Liver (tissue), 9 donors: ENCODE data around the gene FBXO31. TPM values are rescaled to one million over a fixed set of nuclear protein-coding genes. Genes with fewer than 3 reads are reported as not detected.

Experiments
- DNase-seq: peaks from one replicate; pipeline ENCODE4 v3.0.0-alpha.2; 2017; ENCODE audit warnings: low spot score
- H3K27ac ChIP-seq, 2 donors: one replicate each; pipeline ENCODE4 v1.7.0; 2013; ENCODE audit warnings: inconsistent platforms in 2 of 2, low read length in 2 of 2, control low read depth in 1 of 2, low read depth in 1 of 2, mild to moderate bottlenecking in 1 of 2
- H3K27me3 ChIP-seq, 4 donors: one replicate each; pipeline versions ENCODE4 v1.6.1 to v1.7.0; 2013; ENCODE audit warnings: low read length in 3 of 4, inconsistent platforms in 1 of 4, mild to moderate bottlenecking in 1 of 4, moderate library complexity in 1 of 4; ENCODE audit not compliant: control insufficient read depth in 4 of 4, insufficient read depth in 4 of 4
- H3K36me3 ChIP-seq, 4 donors: one replicate each; pipeline versions ENCODE4 v1.6.1 to v1.7.0; 2013; ENCODE audit warnings: low read length in 3 of 4, mild to moderate bottlenecking in 3 of 4, low read depth in 1 of 4, moderate library complexity in 1 of 4; ENCODE audit not compliant: control insufficient read depth in 4 of 4, insufficient read depth in 3 of 4
- H3K4me1 ChIP-seq, 4 donors: one replicate each; pipeline versions ENCODE4 v1.6.1 to v1.7.0; 2013; ENCODE audit warnings: low read length in 3 of 4, mild to moderate bottlenecking in 3 of 4, moderate library complexity in 1 of 4; ENCODE audit not compliant: control insufficient read depth in 4 of 4, insufficient read depth in 4 of 4
- H3K4me3 ChIP-seq, 3 donors: one replicate each; pipeline versions ENCODE4 v1.6.1 to v1.7.0; 2013; ENCODE audit warnings: low read length in 3 of 3, control low read depth in 1 of 3, low read depth in 1 of 3, mild to moderate bottlenecking in 1 of 3
- H3K9ac ChIP-seq, 2 donors: one replicate each; pipeline ENCODE4 v1.7.0; 2013; ENCODE audit warnings: low read length in 2 of 2, mild to moderate bottlenecking in 2 of 2, moderate library complexity in 2 of 2, control low read depth in 1 of 2, low read depth in 1 of 2
- H3K9me3 ChIP-seq, 4 donors: one replicate each; pipeline versions ENCODE4 v1.6.1 to v1.7.0; 2013; ENCODE audit warnings: low read length in 3 of 4; ENCODE audit not compliant: control insufficient read depth in 4 of 4
- EGR1 ChIP-seq, 2 donors: IDR thresholded peaks; 2 replicates each; pipeline ENCODE4 v1.6.1; 2016 to 2018; ENCODE audit warnings: antibody characterized with exemption in 2 of 2, low read depth in 2 of 2
- FOXA1 ChIP-seq: IDR thresholded peaks from 2 replicates; pipeline ENCODE4 v1.6.1; 2016; ENCODE audit warnings: antibody characterized with exemption
- FOXA2 ChIP-seq: IDR thresholded peaks from 2 replicates; pipeline ENCODE4 v1.6.1; 2016; ENCODE audit warnings: antibody characterized with exemption
- GABPA ChIP-seq, 2 donors: IDR thresholded peaks in 1 of 2; conservative IDR thresholded peaks in 1 of 2; 2 replicates each; pipeline ENCODE4 v1.6.1; 2016; ENCODE audit warnings: antibody characterized with exemption in 2 of 2, mild to moderate bottlenecking in 1 of 2, moderate library complexity in 1 of 2
- HNF4A ChIP-seq, 2 donors: conservative IDR thresholded peaks; 2 replicates each; pipeline ENCODE4 v1.6.1; 2016; ENCODE audit warnings: antibody characterized with exemption in 2 of 2, mild to moderate bottlenecking in 2 of 2
- HNF4G ChIP-seq: IDR thresholded peaks from 2 replicates; pipeline ENCODE4 v1.6.1; 2016; ENCODE audit warnings: antibody characterized with exemption
- JUND ChIP-seq, 2 donors: IDR thresholded peaks; 2 replicates each; pipeline ENCODE4 v1.6.1; 2016; ENCODE audit warnings: antibody characterized with exemption in 2 of 2
- MAX ChIP-seq: IDR thresholded peaks from 2 replicates; pipeline ENCODE4 v1.6.1; 2016; ENCODE audit warnings: antibody characterized with exemption
- NR2F2 ChIP-seq: IDR thresholded peaks from 2 replicates; pipeline ENCODE4 v1.6.1; 2016; ENCODE audit warnings: antibody characterized with exemption
- RAD21 ChIP-seq, 2 donors: IDR thresholded peaks; 2 replicates each; pipeline ENCODE4 v1.6.1; 2016; ENCODE audit warnings: antibody characterized with exemption in 2 of 2, mild to moderate bottlenecking in 2 of 2
- REST ChIP-seq: IDR thresholded peaks from 2 replicates; pipeline ENCODE4 v1.6.1; 2016; ENCODE audit warnings: antibody characterized with exemption, mild to moderate bottlenecking
- RXRA ChIP-seq, 2 donors: IDR thresholded peaks; 2 replicates each; pipeline ENCODE4 v1.6.1; 2017 to 2018; ENCODE audit warnings: antibody characterized with exemption in 2 of 2, mild to moderate bottlenecking in 1 of 2
- SP1 ChIP-seq: IDR thresholded peaks from 2 replicates; pipeline ENCODE4 v1.6.1; 2018; ENCODE audit warnings: antibody characterized with exemption, mild to moderate bottlenecking
- TAF1 ChIP-seq: conservative IDR thresholded peaks from 2 replicates; pipeline ENCODE4 v1.6.1; 2016; ENCODE audit warnings: antibody characterized with exemption, mild to moderate bottlenecking
- YY1 ChIP-seq: IDR thresholded peaks from 2 replicates; pipeline ENCODE4 v1.6.1; 2016; ENCODE audit warnings: antibody characterized with exemption, mild to moderate bottlenecking
- ZBTB33 ChIP-seq: IDR thresholded peaks from 2 replicates; pipeline ENCODE4 v1.6.1; 2016; ENCODE audit warnings: antibody characterized with exemption
- WGBS: extraction: QIAGEN DNeasy Blood & Tissue Kit; methylation state at CpG from one replicate; pipeline ENCODE4 v1.1.7; 2013; 5-methylcytosine and 5-hydroxymethylcytosine counted together
- polyA plus RNA-seq, 2 donors: library from polyadenylated mRNA; stranded (reverse) in 1 of 2; unstranded in 1 of 2; fragments of 200-250 nt in 1 of 2; fragments of >200 nt in 1 of 2; fragmentation: Nextera tagmentation in 1 of 2; extraction: Ambion mirVana in 1 of 2; gene quantifications; one replicate each; pipeline versions ENCODE4 v1.2.1 to v1.2.3, GENCODE V29; 2013 to 2015
- total RNA-seq, 2 donors: library from RNA; depleted of rRNA; stranded (reverse); fragments of >200 nt; gene quantifications; one replicate each; pipeline ENCODE4 v1.2.3, GENCODE V29; 2014
- TF ChIP-seq, protein P1 (sequence below): IDR thresholded peaks from 2 replicates; pipeline ENCODE4 v1.6.1; 2016; ENCODE audit warnings: antibody characterized with exemption
- TF ChIP-seq, protein P2 (sequence below): fragments of 150-350 bp; IDR thresholded peaks from 2 replicates; pipeline ENCODE4 v1.5.1; 2017; ENCODE audit warnings: improper control_type of control experiment, low read depth, low read length; ENCODE audit not compliant: missing input control
- donor health status: healthy.
- donor health status: healthy.
- donor health status: healthy.
- donor health status: healthy.
- donor health status: healthy.

The FBXO31 gene
- total and polyA plus RNA-seq, 4 donors = 13.2 to 30.3 (median 18.1) TPM

DNA sequence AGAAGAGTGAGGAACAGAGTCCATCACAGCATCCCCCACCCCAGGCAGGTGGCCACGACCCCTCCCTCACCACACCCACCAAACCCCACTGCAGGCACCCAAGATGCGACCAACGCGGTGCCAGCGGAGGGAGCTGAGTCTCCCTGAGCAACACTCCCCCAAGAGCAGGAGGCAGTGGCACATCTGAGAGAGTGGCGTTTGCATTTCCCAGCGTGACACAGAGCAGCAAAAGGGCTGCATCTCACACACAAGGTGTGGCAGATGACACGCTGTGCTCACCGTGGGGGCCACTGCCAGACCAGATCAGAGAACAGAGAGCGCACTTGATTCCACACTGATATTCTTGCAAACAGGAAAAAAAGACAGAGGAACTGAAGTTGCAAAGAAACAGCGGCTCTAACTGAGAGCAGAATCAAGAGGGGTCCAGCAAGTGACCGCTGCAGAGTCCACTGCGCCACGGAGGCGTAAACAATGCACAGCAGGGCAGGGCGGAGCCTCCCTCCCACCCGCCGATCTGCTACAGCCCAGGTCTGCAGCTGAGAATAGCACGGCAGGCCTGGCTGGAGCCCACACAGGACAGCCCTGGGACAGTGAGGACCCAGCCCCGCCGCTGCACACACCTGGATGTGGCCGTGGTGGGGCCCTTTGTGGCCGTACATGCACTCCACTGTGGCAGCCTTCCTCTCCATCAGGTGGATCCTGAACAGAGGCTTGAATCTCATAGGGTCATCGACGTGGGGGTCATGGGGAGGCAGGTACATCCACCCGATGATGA lies 40.4 kb downstream of the FBXO31 start:
- H3K27me3 ChIP-seq = no peaks in the 10 kb centered on the region
- no peaks in the 10 kb centered on the region for H3K9me3 ChIP-seq
- H3K9ac ChIP-seq = no peak overlapping the region
- H3K27ac ChIP-seq = no peak overlapping the region
- peaks cover 0 to 3% (median 0%) of the 10 kb centered on the region in 4 donors for H3K4me1 ChIP-seq
- DNase-seq = no peak
- WGBS = 94% methylated on average over 26 of the region's 26 CpGs
- H3K36me3 ChIP-seq = peaks cover 15 to 68% (median 33%) of the 10 kb centered on the region in 4 donors
- no peak for TF ChIP-seq FOXA1
- no peak for TF ChIP-seq ZBTB33
- no peak for TF ChIP-seq HNF4A (conservative IDR thresholded peaks at IDR 0.05)
- no peak for TF ChIP-seq YY1
- TF ChIP-seq RAD21 (IDR thresholded peaks at IDR 0.05) = no peak
- TF ChIP-seq SP1 = no peak
- no peak for TF ChIP-seq REST
- TF ChIP-seq HNF4G = no peak
- TF ChIP-seq GABPA (IDR thresholded peaks at IDR 0.05 in 1 of 2, conservative IDR thresholded peaks at IDR 0.05 in 1 of 2) = no peak
- no peak for TF ChIP-seq RXRA (IDR thresholded peaks at IDR 0.05)
- TF ChIP-seq TAF1 = no peak
- TF ChIP-seq, protein P1, sequence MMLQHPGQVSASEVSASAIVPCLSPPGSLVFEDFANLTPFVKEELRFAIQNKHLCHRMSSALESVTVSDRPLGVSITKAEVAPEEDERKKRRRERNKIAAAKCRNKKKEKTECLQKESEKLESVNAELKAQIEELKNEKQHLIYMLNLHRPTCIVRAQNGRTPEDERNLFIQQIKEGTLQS = no peak
- TF ChIP-seq MAX = no peak
- TF ChIP-seq, protein P2, sequence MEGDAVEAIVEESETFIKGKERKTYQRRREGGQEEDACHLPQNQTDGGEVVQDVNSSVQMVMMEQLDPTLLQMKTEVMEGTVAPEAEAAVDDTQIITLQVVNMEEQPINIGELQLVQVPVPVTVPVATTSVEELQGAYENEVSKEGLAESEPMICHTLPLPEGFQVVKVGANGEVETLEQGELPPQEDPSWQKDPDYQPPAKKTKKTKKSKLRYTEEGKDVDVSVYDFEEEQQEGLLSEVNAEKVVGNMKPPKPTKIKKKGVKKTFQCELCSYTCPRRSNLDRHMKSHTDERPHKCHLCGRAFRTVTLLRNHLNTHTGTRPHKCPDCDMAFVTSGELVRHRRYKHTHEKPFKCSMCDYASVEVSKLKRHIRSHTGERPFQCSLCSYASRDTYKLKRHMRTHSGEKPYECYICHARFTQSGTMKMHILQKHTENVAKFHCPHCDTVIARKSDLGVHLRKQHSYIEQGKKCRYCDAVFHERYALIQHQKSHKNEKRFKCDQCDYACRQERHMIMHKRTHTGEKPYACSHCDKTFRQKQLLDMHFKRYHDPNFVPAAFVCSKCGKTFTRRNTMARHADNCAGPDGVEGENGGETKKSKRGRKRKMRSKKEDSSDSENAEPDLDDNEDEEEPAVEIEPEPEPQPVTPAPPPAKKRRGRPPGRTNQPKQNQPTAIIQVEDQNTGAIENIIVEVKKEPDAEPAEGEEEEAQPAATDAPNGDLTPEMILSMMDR = no peak
- TF ChIP-seq EGR1 (IDR thresholded peaks at IDR 0.05; ENCODE audit: low read depth in 2 of 2) = no peak
- TF ChIP-seq FOXA2 = no peak
- no peak for TF ChIP-seq NR2F2
- no peak for TF ChIP-seq JUND (IDR thresholded peaks at IDR 0.05)
- H3K4me3 ChIP-seq = no peak overlapping the region
